C4-2B (cell line): ENCODE measurements around the gene WDR89.

Source experiments
- CTCF ChIP-seq: fragments of 450-650 bp; conservative IDR thresholded peaks from 2 replicates; pipeline ENCODE4 v1.5.1; 2017; ENCODE audit warnings: mild to moderate bottlenecking
- ZFX ChIP-seq: fragments of 450-650 bp; IDR thresholded peaks from 2 replicates; pipeline ENCODE4 v1.6.1; 2017

GRCh38 chr14:63563370-63564026, 78.2 kb downstream of the WDR89 start:
- no peak for TF ChIP-seq CTCF
- TF ChIP-seq ZFX: no peak
